ENCODE results near the gene FIZ1. TPM values are rescaled to one million over a fixed set of nuclear protein-coding genes. Genes with fewer than 3 reads are reported as not detected.

Gene FIZ1
- total RNA-seq, 1 experiment from 2014 or later: 21.5 TPM

DNA sequence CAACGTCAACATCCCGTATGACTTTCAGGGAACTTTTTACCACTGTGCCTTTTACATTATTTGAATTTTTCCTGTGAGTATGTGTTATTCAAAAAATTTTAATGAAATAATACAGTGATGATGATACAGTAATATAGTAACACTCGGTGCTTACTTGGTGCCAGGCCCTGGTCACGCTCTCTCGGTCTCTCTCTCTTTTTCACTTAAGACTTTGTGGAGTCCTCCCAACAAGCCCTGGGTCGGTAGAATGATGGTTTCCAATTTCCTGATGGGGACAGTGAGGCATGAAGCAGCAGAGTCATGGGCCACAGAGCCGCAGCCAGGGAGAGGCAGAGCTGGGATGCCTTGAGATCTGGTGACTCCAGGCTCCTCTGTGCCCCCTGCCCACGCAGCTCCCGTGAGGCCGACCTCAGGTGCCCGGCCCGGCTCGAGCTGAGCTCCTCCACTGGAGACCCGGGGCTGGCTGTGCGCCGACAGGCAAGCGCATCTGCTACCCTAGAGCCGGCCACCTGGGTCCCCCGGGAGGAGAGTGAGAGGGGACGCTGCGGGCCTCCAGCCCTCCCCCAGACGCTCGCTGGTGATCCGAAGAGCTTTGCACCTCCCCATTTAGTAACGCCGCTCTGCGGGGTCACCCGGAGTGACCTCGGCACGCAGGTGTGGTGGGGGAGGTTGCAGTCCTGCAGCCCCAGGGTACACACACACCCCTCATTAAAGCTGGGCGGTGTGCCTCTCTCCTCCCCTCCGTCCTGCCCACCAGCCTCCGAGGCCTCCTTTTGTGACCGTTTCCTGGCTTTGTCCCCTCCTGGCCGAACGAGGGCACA is 49.6 kb downstream of the FIZ1 start:
- peak; percentile 67 for DNase-seq
- no peak overlapping the region for H2BK5ac ChIP-seq (ENCODE audit: insufficient read length, low read length)
- no peak overlapping the region for H3K27ac ChIP-seq (ENCODE audit: insufficient read length, low read depth, low read length)
- H3K23ac ChIP-seq (ENCODE audit: insufficient read length, low read depth, low read length): no peak overlapping the region
- H3K23me2 ChIP-seq (ENCODE audit: insufficient read length, low read depth, low read length, poor library complexity, severe bottlenecking): peaks cover 7% of the 10 kb centered on the region
- H2BK15ac ChIP-seq (ENCODE audit: low read depth, low read length): no peak overlapping the region
- H3K79me1 ChIP-seq (ENCODE audit: insufficient read depth, low read depth, low read length, poor library complexity, severe bottlenecking): no peaks in the 10 kb centered on the region
- H2AFZ ChIP-seq (ENCODE audit: low read length): peak overlapping the region; percentile 14
- no peak overlapping the region for H2BK120ac ChIP-seq (ENCODE audit: low read depth, low read length, poor library complexity, severe bottlenecking)
- peaks cover 8% of the 10 kb centered on the region; the same call in 1 of the 2 replicates for H3K4me1 ChIP-seq (ENCODE audit: insufficient read depth, low read length)
- no peak overlapping the region for H3T11ph ChIP-seq (ENCODE audit: low read length)
- no peaks in the 10 kb centered on the region for H4K20me1 ChIP-seq (ENCODE audit: control insufficient read depth, insufficient read depth, insufficient read length)
- Mint-ChIP-seq H3K4me1 (peaks cover 42 to 69% of the 10 kb centered on the region in 2 experiments), H3K27me3 (ENCODE audit: low read depth) (peaks cover 4% of the 10 kb centered on the region), H3K27ac (peak overlapping the region in 2 of 3 experiments; percentile 44 to 80; a peak in 4 of 7 replicates), H3K4me3 (peak overlapping the region; percentile 63 to 82), H3K9me3 (no peaks in the 10 kb centered on the region; a peak in 1 of 5 replicates), H3K36me3 (ENCODE audit: insufficient read depth in 1 of 3, low read depth in 3 of 3) (no peaks in the 10 kb centered on the region)
- H4K91ac ChIP-seq (ENCODE audit: insufficient read length, low read depth, low read length): no peak overlapping the region
- H3K9ac ChIP-seq (ENCODE audit: extremely low read depth, insufficient read length, low read length): peak overlapping the region; percentile 54
- H2BK20ac ChIP-seq (ENCODE audit: low read depth, low read length, poor library complexity, severe bottlenecking): no peak overlapping the region
- H2BK12ac ChIP-seq (ENCODE audit: insufficient read length, low read depth, low read length): peak overlapping the region; percentile 51
- H3K18ac ChIP-seq (ENCODE audit: insufficient read length, low read depth, low read length): peak overlapping the region; percentile 92
- TF ChIP-seq, protein P1, sequence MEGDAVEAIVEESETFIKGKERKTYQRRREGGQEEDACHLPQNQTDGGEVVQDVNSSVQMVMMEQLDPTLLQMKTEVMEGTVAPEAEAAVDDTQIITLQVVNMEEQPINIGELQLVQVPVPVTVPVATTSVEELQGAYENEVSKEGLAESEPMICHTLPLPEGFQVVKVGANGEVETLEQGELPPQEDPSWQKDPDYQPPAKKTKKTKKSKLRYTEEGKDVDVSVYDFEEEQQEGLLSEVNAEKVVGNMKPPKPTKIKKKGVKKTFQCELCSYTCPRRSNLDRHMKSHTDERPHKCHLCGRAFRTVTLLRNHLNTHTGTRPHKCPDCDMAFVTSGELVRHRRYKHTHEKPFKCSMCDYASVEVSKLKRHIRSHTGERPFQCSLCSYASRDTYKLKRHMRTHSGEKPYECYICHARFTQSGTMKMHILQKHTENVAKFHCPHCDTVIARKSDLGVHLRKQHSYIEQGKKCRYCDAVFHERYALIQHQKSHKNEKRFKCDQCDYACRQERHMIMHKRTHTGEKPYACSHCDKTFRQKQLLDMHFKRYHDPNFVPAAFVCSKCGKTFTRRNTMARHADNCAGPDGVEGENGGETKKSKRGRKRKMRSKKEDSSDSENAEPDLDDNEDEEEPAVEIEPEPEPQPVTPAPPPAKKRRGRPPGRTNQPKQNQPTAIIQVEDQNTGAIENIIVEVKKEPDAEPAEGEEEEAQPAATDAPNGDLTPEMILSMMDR (conservative IDR thresholded peaks at IDR 0.05): peak; percentile 18; the same call in 1 of the 3 replicates
- no peak overlapping the region for H4K8ac ChIP-seq (replicated peaks; ENCODE audit: insufficient read length, low read depth, low read length)
- WGBS (ENCODE audit: extremely low coverage, insufficient read length, low lambda C conversion rate): no CpG with 5 or more reads among the region's 36 CpGs
- no peak overlapping the region for H3K56ac ChIP-seq (ENCODE audit: insufficient read length, low read depth, low read length)
- H3K27me3 ChIP-seq (ENCODE audit: insufficient read depth, low read length): no peaks in the 10 kb centered on the region
- no peak overlapping the region for H4K5ac ChIP-seq (ENCODE audit: insufficient read length, low read depth, low read length)
- peak overlapping the region; percentile 93; the same call in 1 of the 2 replicates for H3K14ac ChIP-seq (ENCODE audit: insufficient read depth, low read length)
- H3K79me2 ChIP-seq (ENCODE audit: insufficient read depth, low read length): no peaks in the 10 kb centered on the region
- H3K4ac ChIP-seq (ENCODE audit: low read depth, low read length): no peak overlapping the region; the same call in 1 of the 2 replicates
- H3K9me3 ChIP-seq (ENCODE audit: control insufficient read depth, low read depth, low read length): no peaks in the 10 kb centered on the region
- peak overlapping the region; percentile 41 for H3K4me2 ChIP-seq (ENCODE audit: insufficient read depth, insufficient read length, low read length)
- no peak overlapping the region for H2AK5ac ChIP-seq (ENCODE audit: insufficient read length, low read length)
